Progenitor cell of endocrine pancreas (in vitro differentiated cells): ENCODE results near the gene DRC1. TPM values are rescaled to one million over a fixed set of nuclear protein-coding genes. Genes with fewer than 3 reads are reported as not detected.

ENCODE experiments used
- DNase-seq: peaks from one replicate; pipeline ENCODE4 v3.0.0; 2021; ENCODE audit warnings: low spot score; ENCODE audit not compliant: unreplicated experiment
- H3K27ac Mint-ChIP-seq: 2 replicates; pipeline ENCODE4 v1.8.0; 2021; ENCODE audit warnings: mild to moderate bottlenecking, moderate library complexity, mixed read lengths
- H3K27me3 Mint-ChIP-seq: 2 replicates; pipeline ENCODE4 v1.8.0; 2021; ENCODE audit warnings: mixed read lengths
- H3K36me3 Mint-ChIP-seq: 2 replicates; pipeline ENCODE4 v1.8.0; 2022; ENCODE audit warnings: mixed read lengths; ENCODE audit not compliant: insufficient read depth
- H3K4me1 Mint-ChIP-seq: 2 replicates; pipeline ENCODE4 v1.8.0; 2021; ENCODE audit warnings: low read depth, mixed read lengths
- H3K4me3 Mint-ChIP-seq: 2 replicates; pipeline ENCODE4 v1.8.0; 2021; ENCODE audit warnings: low read depth, mild to moderate bottlenecking, moderate library complexity, mixed read lengths
- H3K9me3 Mint-ChIP-seq: 2 replicates; pipeline ENCODE4 v1.8.0; 2021; ENCODE audit warnings: low read depth, mixed read lengths
- total RNA-seq: library from RNA; stranded (reverse); gene quantifications from 2 replicates; pipeline ENCODE4 v1.2.1, GENCODE V29; 2021
- TF ChIP-seq, protein P1 (sequence below): fragments of 200-600 bp; sonication (generic); IDR thresholded peaks from one replicate; pipeline ENCODE4 v1.5.0; 2021; ENCODE audit warnings: antibody characterized with exemption, mild to moderate bottlenecking; ENCODE audit not compliant: unreplicated experiment

Gene DRC1
- total RNA-seq, 1 donor from 2014 or later = 0.57 TPM

DNA sequence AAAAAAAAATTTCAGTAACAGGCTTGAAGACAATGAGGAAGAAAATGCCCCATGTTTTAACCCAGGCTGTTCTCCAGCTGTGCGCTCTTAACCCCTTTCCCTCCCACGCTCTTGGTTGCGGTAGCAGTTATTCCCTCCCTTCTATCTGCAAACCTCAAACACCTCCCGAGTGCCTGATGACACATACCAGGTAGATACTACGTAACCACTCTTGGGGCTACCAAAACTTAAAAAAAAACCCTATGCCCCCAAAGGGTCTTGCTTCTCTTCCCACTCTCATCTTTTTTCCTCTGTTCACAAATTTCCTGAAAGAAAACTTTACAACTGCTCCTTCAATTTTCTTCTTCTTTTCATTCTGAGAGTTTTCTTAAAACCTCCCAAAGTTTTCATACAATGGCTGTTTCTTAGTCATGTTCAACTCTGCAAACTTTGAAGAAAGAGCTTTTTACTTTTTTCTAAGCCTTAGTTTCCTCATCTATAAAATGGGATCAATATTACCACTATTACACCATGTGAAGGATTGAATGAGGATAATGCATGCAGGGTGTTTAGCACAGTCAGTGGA, 4.9 kb upstream of the DRC1 start:
- no peak for DNase-seq
- Mint-ChIP-seq H3K27me3 (peaks cover 4% of the 10 kb centered on the region), H3K27ac (peak overlapping the region; percentile 92), H3K9me3 (no peaks in the 10 kb centered on the region), H3K4me3 (no peak overlapping the region), H3K4me1 (peaks cover 3% of the 10 kb centered on the region), H3K36me3 (peaks cover 4% of the 10 kb centered on the region)
- TF ChIP-seq, protein P1, sequence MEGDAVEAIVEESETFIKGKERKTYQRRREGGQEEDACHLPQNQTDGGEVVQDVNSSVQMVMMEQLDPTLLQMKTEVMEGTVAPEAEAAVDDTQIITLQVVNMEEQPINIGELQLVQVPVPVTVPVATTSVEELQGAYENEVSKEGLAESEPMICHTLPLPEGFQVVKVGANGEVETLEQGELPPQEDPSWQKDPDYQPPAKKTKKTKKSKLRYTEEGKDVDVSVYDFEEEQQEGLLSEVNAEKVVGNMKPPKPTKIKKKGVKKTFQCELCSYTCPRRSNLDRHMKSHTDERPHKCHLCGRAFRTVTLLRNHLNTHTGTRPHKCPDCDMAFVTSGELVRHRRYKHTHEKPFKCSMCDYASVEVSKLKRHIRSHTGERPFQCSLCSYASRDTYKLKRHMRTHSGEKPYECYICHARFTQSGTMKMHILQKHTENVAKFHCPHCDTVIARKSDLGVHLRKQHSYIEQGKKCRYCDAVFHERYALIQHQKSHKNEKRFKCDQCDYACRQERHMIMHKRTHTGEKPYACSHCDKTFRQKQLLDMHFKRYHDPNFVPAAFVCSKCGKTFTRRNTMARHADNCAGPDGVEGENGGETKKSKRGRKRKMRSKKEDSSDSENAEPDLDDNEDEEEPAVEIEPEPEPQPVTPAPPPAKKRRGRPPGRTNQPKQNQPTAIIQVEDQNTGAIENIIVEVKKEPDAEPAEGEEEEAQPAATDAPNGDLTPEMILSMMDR = no peak

DNA sequence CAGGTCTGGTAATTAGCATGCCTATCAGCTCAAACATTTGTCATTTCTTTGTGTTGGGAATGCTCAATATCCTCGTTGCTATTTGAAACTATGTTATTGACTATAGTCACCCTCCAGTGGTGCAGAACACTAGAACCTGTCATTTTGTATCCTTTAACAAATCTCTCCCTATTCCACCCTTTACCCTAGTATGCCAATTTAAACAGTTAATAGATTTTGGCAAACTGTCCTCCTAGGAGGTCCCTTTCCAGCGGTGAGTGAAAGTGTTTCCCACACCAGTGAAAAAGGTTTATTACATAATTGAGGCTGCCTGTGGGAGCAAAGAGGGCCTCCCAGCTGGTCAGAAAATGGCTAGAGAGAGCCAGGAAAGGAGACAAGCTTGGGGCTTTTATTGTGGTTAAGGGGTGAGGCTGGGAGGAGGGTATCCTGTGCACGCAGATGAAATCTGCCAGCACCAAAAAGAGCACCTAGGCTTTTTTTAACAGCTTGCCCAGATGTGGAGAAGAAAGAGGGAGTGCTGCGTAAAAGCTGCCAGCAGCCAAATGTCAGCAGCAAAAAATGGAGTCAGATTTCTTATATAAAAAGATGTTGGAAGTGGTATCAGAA, 1.8 kb upstream of the DRC1 start:
- Mint-ChIP-seq H3K36me3 (peaks cover 4% of the 10 kb centered on the region), H3K4me1 (peaks cover 3% of the 10 kb centered on the region), H3K27ac (no peak overlapping the region)

DNA sequence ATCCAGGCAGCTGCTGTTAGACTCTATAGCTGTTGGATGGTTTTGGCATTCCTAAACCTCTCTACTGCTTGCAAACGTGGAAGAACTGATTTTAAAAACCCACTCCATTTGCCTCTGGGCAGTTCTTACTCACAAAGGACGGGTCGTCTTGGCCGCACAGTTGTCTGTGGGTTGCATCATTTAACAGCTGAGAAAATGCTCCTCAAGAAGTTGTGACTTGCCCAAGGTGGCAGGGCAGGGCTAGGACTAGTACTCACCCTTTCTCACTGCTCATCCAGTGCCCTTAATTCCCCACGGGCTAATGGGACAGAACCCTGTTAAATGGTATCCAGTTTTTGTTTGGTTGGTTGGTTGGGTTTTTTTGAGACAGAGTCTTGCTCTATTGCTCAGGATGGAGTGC, 997 bp upstream of the DRC1 start:
- Mint-ChIP-seq H3K27me3 (peaks cover 9% of the 10 kb centered on the region), H3K4me3 (no peak overlapping the region), H3K9me3 (no peaks in the 10 kb centered on the region), H3K36me3 (peaks cover 4% of the 10 kb centered on the region), H3K4me1 (peaks cover 2% of the 10 kb centered on the region), H3K27ac (no peak overlapping the region)
- TF ChIP-seq, protein P1 = no peak
- DNase-seq = no peak

More for the DNA sequence above, 1.8 kb upstream of the DRC1 start:
- Mint-ChIP-seq H3K9me3 (no peaks in the 10 kb centered on the region), H3K27me3 (peaks cover 9% of the 10 kb centered on the region), H3K4me3 (no peak overlapping the region)
- TF ChIP-seq, protein P1 = no peak
- no peak for DNase-seq

DNA sequence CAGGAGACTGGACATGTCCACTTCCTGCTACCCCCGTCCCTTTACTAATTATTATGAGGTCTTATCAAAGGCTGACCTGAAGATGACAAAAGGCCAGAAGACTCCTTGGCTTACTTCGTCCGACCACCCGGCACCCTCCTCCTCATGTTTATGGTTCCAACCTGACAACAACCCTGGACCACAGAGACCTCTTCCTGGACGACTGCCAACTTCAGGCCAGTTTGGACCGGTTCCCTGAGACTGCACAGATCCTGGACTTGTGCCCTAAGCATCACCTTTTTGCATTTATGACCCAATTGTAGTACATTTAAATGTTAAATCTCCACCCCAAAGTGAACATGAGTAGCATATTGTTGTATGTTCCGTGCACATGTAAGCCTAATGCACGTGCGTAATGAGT, 5.8 kb downstream of the DRC1 start:
- Mint-ChIP-seq H3K36me3 (no peaks in the 10 kb centered on the region), H3K27me3 (peaks cover 6% of the 10 kb centered on the region), H3K4me3 (no peak overlapping the region), H3K4me1 (no peaks in the 10 kb centered on the region), H3K9me3 (peaks cover 3% of the 10 kb centered on the region), H3K27ac (no peak overlapping the region)
- no peak for DNase-seq
- TF ChIP-seq, protein P1 = no peak

DNA sequence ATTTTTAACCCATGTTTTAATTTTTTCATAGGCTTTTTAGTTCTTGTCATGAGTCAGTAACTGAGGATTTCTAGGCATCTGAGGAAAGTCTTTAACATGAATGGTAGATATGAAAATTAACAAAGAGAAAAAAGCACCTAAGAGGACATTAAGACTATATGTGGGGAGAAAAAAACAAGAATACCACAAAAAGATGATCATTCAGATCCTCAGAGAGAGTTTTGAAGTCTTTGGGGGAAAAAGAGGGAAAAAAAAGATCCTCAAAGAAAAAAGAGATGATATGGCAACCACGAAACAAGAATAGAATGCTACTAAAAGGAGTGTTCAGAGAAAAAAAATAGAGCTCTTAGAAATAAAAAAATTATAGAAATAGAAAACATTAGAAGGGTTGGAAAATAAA, 8.1 kb downstream of the DRC1 start:
- H3K4me1 Mint-ChIP-seq = no peaks in the 10 kb centered on the region
- no peak overlapping the region for H3K4me3 Mint-ChIP-seq
- TF ChIP-seq, protein P1 = no peak
- H3K27ac Mint-ChIP-seq = no peak overlapping the region
- peaks cover 3% of the 10 kb centered on the region for H3K9me3 Mint-ChIP-seq
- H3K27me3 Mint-ChIP-seq = peaks cover 4% of the 10 kb centered on the region
- no peak for DNase-seq
- no peaks in the 10 kb centered on the region for H3K36me3 Mint-ChIP-seq
